ENCODE results near the gene FLRT1. TPM values are rescaled to one million over a fixed set of nuclear protein-coding genes. Genes with fewer than 3 reads are reported as not detected.

FLRT1 gene
- total RNA-seq, 4 donors from 2014 or later = 0.32 to 1.4 (median 0.90) TPM

DNA sequence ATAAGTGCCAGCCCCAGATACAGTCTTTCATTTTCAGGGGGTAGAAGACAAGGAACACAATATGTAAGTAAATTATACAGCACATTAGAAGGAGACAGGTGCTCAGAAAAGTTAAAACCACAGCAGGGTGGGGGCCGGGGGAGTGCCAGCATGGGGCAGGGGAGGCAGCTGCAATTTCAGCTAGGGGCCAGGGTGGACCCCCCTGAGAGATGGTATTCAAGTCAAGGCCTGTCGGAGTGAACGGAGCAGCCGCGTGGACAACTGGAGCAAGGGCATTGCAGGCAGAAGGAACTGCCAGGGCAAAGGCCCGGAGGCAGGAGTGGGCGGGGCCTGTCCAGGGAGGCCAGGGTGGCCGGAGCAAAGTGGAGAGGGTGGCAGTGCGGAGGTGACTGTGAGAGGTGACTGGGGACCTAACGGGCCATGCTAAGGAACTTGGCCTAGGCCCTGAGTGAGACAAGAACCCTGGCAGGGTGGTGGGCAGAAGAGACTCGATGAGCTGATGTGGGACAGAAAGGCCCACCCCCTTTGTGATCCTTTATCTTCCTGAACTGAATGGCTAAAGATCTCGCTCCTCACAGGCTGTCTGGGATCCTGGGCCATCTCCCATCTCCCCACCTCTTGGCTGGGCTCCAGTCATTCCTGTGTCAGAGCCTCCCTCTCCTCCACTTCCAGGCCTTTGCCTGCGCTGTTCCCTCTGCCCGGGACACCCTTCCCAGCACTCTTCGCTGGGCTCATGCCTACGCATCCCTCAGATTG, 22.4 kb upstream of the FLRT1 start:
- intact Hi-C loops (cut with DNase I; ENCODE audit: low total_unique reads) = no loop called here
- H3K27ac ChIP-seq = no peak overlapping the region
- H3K4me1 ChIP-seq = peaks cover 0 to 4% (median 1%) of the 10 kb centered on the region in 4 donors
- no peaks in the 10 kb centered on the region for H3K27me3 ChIP-seq
- in situ Hi-C loops (cut with MboI; ENCODE audit: low pct_ligation_motif_present in 1 of 4, low pct_unique_long_range_greater_than_20kb in 1 of 4, low sequenced_read_pairs in 3 of 4) = no loop called here
- no peak for DNase-seq
- TF ChIP-seq EP300 (IDR thresholded peaks at IDR 0.05; ENCODE audit: low read depth) (no peak), POLR2AphosphoS5 (IDR thresholded peaks at IDR 0.05) (no peak), POLR2A (IDR thresholded peaks at IDR 0.05) (no peak)
- TF ChIP-seq, protein P1, sequence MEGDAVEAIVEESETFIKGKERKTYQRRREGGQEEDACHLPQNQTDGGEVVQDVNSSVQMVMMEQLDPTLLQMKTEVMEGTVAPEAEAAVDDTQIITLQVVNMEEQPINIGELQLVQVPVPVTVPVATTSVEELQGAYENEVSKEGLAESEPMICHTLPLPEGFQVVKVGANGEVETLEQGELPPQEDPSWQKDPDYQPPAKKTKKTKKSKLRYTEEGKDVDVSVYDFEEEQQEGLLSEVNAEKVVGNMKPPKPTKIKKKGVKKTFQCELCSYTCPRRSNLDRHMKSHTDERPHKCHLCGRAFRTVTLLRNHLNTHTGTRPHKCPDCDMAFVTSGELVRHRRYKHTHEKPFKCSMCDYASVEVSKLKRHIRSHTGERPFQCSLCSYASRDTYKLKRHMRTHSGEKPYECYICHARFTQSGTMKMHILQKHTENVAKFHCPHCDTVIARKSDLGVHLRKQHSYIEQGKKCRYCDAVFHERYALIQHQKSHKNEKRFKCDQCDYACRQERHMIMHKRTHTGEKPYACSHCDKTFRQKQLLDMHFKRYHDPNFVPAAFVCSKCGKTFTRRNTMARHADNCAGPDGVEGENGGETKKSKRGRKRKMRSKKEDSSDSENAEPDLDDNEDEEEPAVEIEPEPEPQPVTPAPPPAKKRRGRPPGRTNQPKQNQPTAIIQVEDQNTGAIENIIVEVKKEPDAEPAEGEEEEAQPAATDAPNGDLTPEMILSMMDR (IDR thresholded peaks at IDR 0.05) = no peak
- H3K9me3 ChIP-seq = no peaks in the 10 kb centered on the region
- no peak overlapping the region for H3K4me3 ChIP-seq
- no peaks in the 10 kb centered on the region for H3K36me3 ChIP-seq
- WGBS, 2 donors (ENCODE audit: low coverage in 1 of 2) = 91 to 93% methylated on average over 6 to 16 of the region's 16 CpGs

DNA sequence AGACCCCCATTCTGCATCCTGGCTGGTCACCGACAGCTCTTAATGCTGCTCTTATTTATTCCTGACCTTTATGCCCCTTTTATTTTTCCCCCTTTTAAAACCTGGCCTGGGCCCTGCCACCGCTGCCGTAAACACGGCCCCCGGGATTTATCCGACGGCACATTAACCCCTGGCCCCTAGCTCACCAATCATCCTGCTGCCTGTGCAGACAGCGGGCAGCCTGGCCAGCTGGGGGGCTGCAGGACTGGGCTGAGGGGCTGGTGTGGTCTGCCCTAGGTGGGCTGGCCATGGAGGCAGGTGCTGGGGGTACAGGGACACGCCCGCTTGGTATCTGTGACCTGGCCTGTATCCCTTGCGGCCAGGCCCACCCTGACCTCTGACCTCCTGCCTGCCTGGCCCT, 21.4 kb upstream of the FLRT1 start:
- intact Hi-C loops (cut with DNase I; ENCODE audit: low total_unique reads) (no loop called here), in situ Hi-C loops (cut with MboI; ENCODE audit: low pct_ligation_motif_present in 1 of 4, low pct_unique_long_range_greater_than_20kb in 1 of 4, low sequenced_read_pairs in 3 of 4) (no loop called here)
- peaks cover 0 to 7% (median 3%) of the 10 kb centered on the region in 4 donors for H3K4me1 ChIP-seq
- H3K4me3 ChIP-seq = no peak overlapping the region
- no peak overlapping the region for H3K27ac ChIP-seq
- WGBS, 2 donors (ENCODE audit: low coverage in 1 of 2) = 86% methylated on average over 7 to 11 of the region's 11 CpGs
- no peaks in the 10 kb centered on the region for H3K36me3 ChIP-seq
- H3K9me3 ChIP-seq = no peaks in the 10 kb centered on the region
- DNase-seq = no peak
- H3K27me3 ChIP-seq = no peaks in the 10 kb centered on the region
- TF ChIP-seq POLR2A (IDR thresholded peaks at IDR 0.05) = no peak
- TF ChIP-seq EP300 (IDR thresholded peaks at IDR 0.05; ENCODE audit: low read depth) = no peak
- TF ChIP-seq POLR2AphosphoS5 (IDR thresholded peaks at IDR 0.05) = no peak
- TF ChIP-seq, protein P1 (IDR thresholded peaks at IDR 0.05) = no peak

DNA sequence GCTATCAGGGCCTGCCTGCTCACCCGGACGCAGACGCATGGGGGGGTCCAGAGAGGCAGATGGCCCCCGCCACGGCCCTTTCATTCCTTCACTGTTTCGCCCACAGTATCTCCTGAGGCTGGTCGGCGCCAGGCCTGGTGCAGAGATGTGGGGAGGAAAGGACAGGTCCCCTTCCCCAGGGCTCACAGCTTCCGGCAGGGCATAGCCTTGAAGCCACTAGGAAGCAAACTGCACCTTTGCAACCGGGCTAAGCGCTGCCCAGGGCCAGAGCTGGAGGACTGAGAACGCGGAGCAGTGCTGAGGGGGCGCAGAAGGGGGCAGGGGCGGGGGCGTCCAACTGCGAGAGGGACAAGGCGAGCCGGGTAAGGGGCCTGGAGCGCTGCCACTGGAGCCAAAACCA, 20.2 kb upstream of the FLRT1 start:
- H3K4me3 ChIP-seq = no peak overlapping the region
- H3K9me3 ChIP-seq = no peaks in the 10 kb centered on the region
- intact Hi-C loops (cut with DNase I; ENCODE audit: low total_unique reads) = no loop called here
- TF ChIP-seq, protein P1 (IDR thresholded peaks at IDR 0.05) = no peak
- TF ChIP-seq POLR2A (IDR thresholded peaks at IDR 0.05) (no peak), POLR2AphosphoS5 (IDR thresholded peaks at IDR 0.05) (no peak), EP300 (IDR thresholded peaks at IDR 0.05; ENCODE audit: low read depth) (no peak)
- DNase-seq = no peak
- WGBS, 2 donors (ENCODE audit: low coverage in 1 of 2) = 79 to 93% methylated on average over 7 to 20 of the region's 20 CpGs
- H3K36me3 ChIP-seq = no peaks in the 10 kb centered on the region
- H3K27me3 ChIP-seq = no peaks in the 10 kb centered on the region
- in situ Hi-C loops (cut with MboI; ENCODE audit: low pct_ligation_motif_present in 1 of 4, low pct_unique_long_range_greater_than_20kb in 1 of 4, low sequenced_read_pairs in 3 of 4) = no loop called here
- no peak overlapping the region for H3K27ac ChIP-seq
- peaks cover 0 to 7% (median 3%) of the 10 kb centered on the region in 4 donors for H3K4me1 ChIP-seq

DNA sequence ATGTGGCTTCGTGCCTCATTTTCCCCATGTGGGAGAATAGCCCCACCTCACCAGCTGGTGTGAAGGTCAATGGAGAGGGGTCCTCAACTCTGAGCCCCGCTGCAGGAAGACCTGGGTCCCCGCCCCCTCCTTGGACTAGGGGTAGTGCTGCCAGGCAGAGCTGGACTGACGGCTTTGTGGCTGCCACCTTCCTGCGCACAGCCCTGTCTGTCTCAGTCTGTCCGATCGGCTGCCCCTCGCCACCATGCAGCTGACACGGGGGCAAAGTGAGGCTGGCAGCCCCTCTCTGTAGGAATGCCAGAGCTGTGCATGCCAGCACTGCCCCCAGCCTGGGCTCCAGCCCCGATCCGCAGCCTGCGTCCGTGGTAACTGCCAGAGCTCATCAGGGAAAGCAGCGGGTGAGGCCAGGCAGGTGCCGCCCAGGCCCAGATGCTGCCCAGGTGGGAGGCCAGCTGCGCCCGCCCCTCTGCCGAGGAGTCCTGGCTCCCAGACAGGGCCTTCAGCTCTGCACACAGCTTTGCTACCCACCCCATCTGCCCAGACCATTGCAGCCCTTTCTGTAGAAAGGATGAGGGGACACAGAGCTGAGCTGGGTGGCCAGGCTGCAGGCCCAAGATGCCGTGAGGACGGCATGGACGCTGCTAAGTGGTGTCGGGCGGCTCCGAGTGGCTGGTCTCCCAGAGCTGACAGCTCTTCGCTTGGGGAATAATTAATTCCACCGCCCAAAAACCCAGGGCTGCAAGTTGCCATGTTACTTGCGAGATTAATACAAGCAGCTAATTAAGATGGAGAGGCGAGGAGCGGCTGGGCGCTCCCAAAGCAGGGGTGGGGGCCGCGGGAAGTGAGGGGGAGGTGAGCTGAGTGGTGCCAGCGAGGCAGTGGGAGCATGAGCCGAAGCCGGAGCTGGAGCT, 19.5 kb upstream of the FLRT1 start:
- WGBS, 2 donors (ENCODE audit: low coverage in 1 of 2) = 87 to 93% methylated on average over 6 to 29 of the region's 35 CpGs
- H3K9me3 ChIP-seq = no peaks in the 10 kb centered on the region
- in situ Hi-C loops (cut with MboI; ENCODE audit: low pct_ligation_motif_present in 1 of 4, low pct_unique_long_range_greater_than_20kb in 1 of 4, low sequenced_read_pairs in 3 of 4) = no loop called here
- intact Hi-C loops (cut with DNase I; ENCODE audit: low total_unique reads) = no loop called here
- DNase-seq = no peak
- no peak overlapping the region for H3K27ac ChIP-seq
- no peak for TF ChIP-seq POLR2A (IDR thresholded peaks at IDR 0.05)
- TF ChIP-seq POLR2AphosphoS5 (IDR thresholded peaks at IDR 0.05) = no peak
- TF ChIP-seq EP300 (IDR thresholded peaks at IDR 0.05; ENCODE audit: low read depth) = no peak
- TF ChIP-seq, protein P1 (IDR thresholded peaks at IDR 0.05) = no peak
- no peak overlapping the region for H3K4me3 ChIP-seq
- H3K27me3 ChIP-seq = no peaks in the 10 kb centered on the region
- peaks cover 0 to 7% (median 3%) of the 10 kb centered on the region in 4 donors for H3K4me1 ChIP-seq
- no peaks in the 10 kb centered on the region for H3K36me3 ChIP-seq
